Body of pancreas (tissue), 4 donors: ENCODE results near the gene FBXL20.

Experiments used
- CTCF ChIP-seq, 7 experiments: fragments of 450-650 bp in 4 of 7; fragments of 200-600 bp in 3 of 7; sonication (generic) in 3 of 7; IDR thresholded peaks; one replicate each; pipeline ENCODE4 v1.5.1; 2016 to 2019; ENCODE audit warnings: antibody characterized with exemption in 7 of 7
- POLR2A ChIP-seq, 3 donors: fragments of 450-650 bp; IDR thresholded peaks; one replicate each; pipeline ENCODE4 v1.6.1; 2016; ENCODE audit warnings: antibody characterized with exemption in 3 of 3, mild to moderate bottlenecking in 2 of 3

- TF ChIP-seq CTCF (IDR thresholded peaks at IDR 0.05) = peak in 6 of 7 experiments; percentile 22 to 58 (median 32)
- TF ChIP-seq POLR2A (IDR thresholded peaks at IDR 0.05) = no peak
Observed at GRCh38 chr17:39235555-39236449, 165.6 kb downstream of the FBXL20 start.
